GM18867 (cell line): Measurements from ENCODE around the gene INHA.

ENCODE experiments used
- ATAC-seq: cut with Tn5 transposase; IDR thresholded peaks from one replicate; pipeline ENCODE4 v1.9.1; 2021; ENCODE audit warnings: mild to moderate bottlenecking, moderate library complexity; ENCODE audit not compliant: unreplicated experiment

Gene INHA

GRCh38 chr2:219540784-219541504, 31.2 kb upstream of the INHA start:
- no peak for ATAC-seq

DNA sequence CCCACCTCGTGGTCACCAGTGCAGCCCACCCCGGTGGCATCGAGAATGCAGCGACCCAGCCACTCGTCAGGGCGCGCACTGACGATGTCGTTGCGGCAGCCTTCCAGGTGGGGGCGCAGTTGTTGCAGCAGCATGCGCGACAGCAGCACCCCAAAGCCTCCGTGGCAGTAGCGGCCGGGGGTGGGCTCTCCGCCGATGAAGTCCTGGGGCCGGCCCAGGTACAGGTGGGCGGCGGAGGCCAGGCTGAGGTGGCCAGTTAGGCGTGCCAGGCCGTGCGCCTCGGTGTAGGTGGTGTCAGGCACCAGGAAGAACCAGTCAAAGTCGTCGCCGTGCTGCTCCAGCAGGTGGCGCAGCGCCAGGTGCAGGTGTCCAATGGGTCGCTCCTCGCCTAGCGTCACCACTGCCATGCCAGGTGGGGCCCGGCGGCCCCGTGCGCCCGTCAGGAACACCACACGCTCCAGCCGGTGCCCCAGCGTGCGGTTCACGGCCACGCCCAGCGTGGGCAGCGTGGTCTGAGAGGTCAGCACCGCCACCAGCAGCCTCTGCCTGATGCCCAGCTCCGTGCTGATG, 30.4 kb upstream of the INHA start:
- ATAC-seq = peak; percentile 47

GRCh38 chr2:219542931-219543595, 29.0 kb upstream of the INHA start:
- peak; percentile 38 for ATAC-seq

- ATAC-seq = peak; percentile 78
Measured at GRCh38 chr2:219543596-219544358, 28.3 kb upstream of the INHA start, which contains the start of the genes CHPF and TMEM198. TSS of gene CHPF (minus strand) at chr2:219543809. CDS start at chr2:219543538, 271 bp downstream. TSS of gene TMEM198 (plus strand) at chr2:219544028. CDS start at chr2:219544728, 700 bp downstream.

GRCh38 chr2:219544567-219544966, 27.5 kb upstream of the INHA start:
- ATAC-seq = no peak

GRCh38 chr2:219545295-219545942, 26.7 kb upstream of the INHA start:
- ATAC-seq = no peak

DNA sequence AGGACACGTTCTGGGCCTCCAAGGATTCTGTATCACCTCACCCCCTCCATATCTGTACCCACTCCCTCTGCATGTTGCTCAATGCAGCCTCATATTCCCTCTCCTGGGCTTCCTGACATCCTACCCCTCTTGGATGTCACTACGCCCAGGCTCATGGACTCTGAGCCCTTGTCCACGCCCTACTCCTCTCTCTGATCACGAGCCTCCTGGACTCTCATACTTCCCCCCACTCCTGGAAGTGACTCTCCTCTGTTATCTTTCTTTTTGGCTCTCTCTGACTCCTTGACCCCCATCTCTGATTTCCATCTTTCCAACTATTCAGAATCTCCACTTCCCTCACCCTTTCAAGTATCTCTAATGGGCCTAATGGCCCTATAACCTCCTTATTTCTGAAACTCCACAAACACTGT, 26.2 kb upstream of the INHA start:
- no peak for ATAC-seq

DNA sequence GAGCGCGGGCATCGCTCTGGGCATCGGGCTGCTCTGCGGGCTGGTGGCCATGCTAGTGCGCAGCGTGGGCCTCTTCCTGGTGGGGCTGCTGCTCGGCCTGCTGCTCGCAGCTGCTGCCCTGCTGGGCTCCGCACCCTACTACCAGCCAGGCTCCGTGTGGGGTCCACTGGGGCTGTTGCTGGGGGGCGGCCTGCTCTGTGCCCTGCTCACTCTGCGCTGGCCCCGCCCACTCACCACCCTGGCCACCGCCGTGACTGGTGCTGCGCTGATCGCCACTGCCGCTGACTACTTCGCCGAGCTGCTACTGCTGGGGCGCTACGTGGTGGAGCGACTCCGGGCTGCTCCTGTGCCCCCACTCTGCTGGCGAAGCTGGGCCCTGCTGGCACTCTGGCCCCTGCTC, 24.5 kb upstream of the INHA start:
- no peak for ATAC-seq

GRCh38 chr2:219548990-219549389, 23.1 kb upstream of the INHA start:
- ATAC-seq = no peak

- no peak for ATAC-seq
Measured at GRCh38 chr2:219549619-219550018, 22.5 kb upstream of the INHA start.

DNA sequence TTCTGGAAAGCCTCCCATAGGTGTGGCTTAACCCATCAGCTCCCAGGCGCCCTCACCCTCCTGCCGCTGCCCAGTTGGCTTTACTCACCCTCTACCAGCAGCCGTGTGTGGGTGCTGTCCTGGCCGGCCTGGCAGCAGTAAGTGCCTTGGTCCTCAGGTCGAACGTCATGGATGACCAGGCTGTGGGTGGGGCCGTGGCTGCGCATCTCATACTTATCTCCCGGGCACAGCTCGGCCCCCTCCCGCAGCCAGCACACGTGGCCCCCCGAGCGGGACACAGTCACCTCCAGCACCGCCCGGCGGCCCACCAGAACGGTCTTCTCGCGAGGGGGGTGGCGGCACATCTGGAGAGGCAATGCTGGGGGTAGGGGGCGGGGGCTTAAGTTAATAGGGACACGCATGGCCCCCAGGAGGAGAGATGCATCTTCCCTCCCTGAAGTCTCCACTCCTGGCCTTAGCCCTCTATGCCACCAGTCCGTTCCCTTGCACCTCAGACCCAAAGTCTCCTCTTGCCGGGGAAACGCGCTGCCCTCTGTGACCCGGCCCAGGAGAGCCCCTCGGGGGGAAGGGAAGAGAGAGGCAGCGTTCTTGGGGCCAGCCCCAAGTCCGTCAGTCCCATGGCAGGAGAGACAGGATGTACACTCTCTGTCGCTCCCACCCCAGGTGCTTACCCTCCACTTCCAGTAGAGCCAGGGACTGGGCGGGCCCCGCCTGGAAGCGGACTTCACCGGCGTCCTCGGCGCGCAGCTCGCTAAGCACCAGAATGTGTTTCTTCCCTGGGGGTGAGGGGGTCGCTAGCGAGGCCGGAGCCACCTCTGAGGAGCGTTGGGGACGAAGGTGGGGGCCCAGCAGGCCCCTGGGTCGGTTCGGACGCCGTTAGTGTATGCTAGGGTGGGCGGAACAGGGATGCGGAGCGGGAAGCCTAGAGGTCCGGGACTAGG, 20.4 kb upstream of the INHA start:
- peak; percentile 17 for ATAC-seq

DNA sequence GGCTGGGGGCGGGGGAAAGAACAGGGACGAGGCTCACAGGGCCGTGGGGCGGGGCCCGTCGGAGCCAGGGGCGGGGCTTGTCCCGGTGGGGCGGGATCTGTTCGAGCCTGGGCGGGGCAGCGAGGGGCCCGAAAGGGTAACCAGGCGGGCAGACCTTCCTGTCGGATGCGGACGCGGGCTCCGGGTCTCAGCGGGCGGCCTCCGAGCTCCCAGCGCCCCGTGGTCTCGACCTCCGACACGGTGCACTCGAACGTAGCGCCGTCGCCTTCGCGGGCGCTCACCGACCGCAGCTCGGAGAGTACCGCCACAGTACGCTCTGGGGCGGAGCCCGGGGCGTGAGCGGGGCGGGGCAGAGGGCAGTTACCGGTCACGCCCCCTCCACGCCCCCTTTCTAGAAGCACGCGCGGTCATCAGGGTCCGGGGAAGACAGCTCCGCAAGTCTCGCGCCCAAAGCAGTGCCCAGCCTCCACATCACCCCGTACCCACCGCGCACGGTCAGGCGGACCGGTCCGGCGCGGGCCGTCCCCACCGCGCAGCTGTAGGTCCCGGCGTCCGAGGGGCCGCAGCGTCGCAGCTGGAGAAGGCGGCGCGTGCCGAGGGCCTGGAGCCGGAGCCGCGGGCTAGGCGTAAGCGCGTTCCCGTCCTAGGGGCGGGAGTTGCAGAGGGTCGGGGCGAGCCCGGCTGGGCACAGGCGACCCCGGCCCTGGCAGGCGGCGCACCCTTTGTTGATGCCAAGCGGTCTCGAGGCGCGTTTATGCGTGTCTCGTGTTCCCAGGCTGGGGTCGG, 19.5 kb upstream of the INHA start:
- peak; percentile 83 for ATAC-seq

GRCh38 chr2:219553168-219553417, 19.0 kb upstream of the INHA start:
- no peak for ATAC-seq

- ATAC-seq = no peak
Measured at GRCh38 chr2:219553463-219553963, 18.6 kb upstream of the INHA start.

- no peak for ATAC-seq
Measured at GRCh38 chr2:219554350-219554749, 17.8 kb upstream of the INHA start.

DNA sequence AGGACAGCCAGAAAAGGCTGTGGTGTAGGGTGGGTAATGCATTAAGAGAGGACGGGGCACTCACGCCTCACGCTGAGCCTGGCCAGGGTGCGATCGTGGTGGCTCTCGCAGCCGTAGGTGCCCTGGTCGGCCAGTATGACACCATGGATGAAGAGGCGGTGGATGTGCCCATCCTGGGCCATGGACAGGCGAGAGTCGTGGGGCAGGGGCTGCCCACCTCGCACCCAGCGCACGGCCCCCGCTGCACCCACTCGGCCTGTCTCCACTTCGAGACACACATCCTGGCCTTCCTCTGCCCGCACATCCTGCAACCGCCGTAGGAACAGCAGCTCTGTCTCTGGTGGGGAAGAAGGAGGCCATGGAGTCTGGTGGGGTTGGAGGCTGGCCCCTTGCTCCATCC, 16.2 kb upstream of the INHA start:
- ATAC-seq = no peak

DNA sequence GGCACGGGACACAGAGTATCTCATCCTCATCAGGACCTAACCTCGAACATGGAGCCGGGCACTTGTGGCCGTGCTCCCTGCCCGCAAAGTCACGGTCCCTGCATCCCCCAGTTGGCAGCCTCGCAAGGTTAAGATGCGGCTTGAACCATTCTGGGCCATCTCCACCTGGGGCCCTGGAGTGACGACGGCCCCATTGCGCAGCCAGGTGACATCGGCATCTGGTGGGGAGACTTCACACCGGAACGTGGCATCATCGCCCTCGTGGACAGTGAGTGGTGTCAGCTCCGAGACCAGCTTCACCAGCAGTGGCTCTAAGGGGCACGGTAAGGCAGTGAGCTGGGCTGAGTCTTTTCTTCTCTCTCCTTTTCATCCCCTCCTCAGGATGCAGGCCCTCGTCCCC, 15.7 kb upstream of the INHA start:
- ATAC-seq = no peak

DNA sequence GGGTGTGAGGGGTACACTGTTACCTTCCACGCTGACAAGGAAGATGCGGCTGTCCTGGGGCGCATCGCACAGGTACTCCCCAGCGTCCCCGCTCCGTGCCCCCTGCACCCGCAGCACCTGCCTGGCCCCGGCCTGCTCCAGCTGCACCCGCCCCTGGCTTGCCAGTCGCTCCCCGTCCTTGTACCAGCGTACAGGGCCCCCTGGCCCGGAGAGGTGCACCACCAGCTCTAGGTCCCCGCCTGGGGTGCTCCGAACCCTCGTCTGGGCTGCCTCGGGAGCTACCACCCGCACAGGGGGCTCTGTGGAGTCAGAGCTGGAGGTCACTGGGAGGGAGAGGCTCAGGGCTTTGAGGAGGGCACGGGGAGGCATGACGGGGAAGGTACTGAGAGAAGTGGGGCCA, 14.8 kb upstream of the INHA start:
- ATAC-seq = no peak
